Measurements from ENCODE around the gene AKR7A3. TPM values are rescaled to one million over a fixed set of nuclear protein-coding genes. Genes with fewer than 3 reads are reported as not detected.

Gene AKR7A3
- polyA plus RNA-seq, 1 donor = 3.2 TPM

DNA sequence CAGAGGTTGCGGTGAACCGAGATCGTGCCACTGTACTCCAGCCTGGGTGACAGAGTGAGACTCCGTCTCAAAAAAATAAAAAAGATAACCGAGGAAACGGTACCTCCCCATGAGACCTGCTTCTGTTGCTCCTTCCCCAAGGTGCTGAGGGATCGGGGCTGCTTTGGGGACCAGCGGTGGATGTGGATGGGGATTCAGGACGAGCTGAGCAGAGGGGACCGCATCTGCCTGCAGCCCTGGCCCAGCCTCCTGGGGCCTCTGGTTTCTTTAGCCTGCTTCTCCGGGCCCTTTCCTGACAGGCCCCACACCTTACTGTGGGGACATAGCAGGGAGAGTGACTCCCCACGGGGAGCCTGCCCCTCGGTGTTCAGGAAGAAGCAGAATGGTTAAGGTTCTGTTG is 40.6 kb upstream of the AKR7A3 start:
- peaks cover 70% of the 10 kb centered on the region for H3K36me3 ChIP-seq (ENCODE audit: control insufficient read depth, insufficient read depth, low read length)
- no peak overlapping the region for H3K4me3 ChIP-seq (ENCODE audit: low read length)
- WGBS (ENCODE audit: insufficient coverage, low lambda C conversion rate) = no CpG with 5 or more reads among the region's 13 CpGs

DNA sequence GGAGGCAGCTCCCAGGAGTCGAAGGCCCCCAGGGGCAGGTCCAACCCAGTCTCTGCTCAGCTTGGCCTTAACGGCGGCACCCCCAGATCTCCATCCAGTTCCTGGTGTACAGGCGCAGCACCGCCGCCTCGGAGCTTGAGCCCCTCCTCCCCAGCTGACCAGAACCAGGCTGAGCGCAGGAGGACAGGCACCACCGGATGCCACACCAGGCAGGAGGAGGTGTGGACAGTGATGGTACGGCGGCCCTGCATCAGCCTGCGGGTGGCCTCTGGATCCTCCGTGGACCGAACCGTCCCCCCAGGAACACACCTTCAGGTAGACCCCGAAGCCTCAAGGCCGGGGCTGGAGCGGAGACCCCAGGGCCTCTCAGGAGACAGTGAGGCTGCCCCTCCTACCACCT is 39.9 kb upstream of the AKR7A3 start:
- no peak for DNase-seq
- no peaks in the 10 kb centered on the region for H3K27me3 ChIP-seq (ENCODE audit: control insufficient read depth, insufficient read depth, low read length)
- no peak overlapping the region for H3K4me3 ChIP-seq (ENCODE audit: low read length)
- no peak overlapping the region for H3K27ac ChIP-seq (ENCODE audit: low read length)
- H3K4me1 ChIP-seq (ENCODE audit: control insufficient read depth, insufficient read depth, low read length) = no peaks in the 10 kb centered on the region
- peaks cover 75% of the 10 kb centered on the region for H3K36me3 ChIP-seq (ENCODE audit: control insufficient read depth, insufficient read depth, low read length)
- no CpG with 5 or more reads among the region's 18 CpGs for WGBS (ENCODE audit: insufficient coverage, low lambda C conversion rate)
- no peaks in the 10 kb centered on the region for H3K9me3 ChIP-seq (ENCODE audit: control insufficient read depth, low read depth, low read length)

More for the DNA sequence above, 40.6 kb upstream of the AKR7A3 start:
- Histone ChIP-seq H3K9me3 (ENCODE audit: control insufficient read depth, low read depth, low read length) (no peaks in the 10 kb centered on the region), H3K27me3 (ENCODE audit: control insufficient read depth, insufficient read depth, low read length) (no peaks in the 10 kb centered on the region), H3K27ac (ENCODE audit: low read length) (no peak overlapping the region), H3K4me1 (ENCODE audit: control insufficient read depth, insufficient read depth, low read length) (no peaks in the 10 kb centered on the region)
- no peak for DNase-seq

DNA sequence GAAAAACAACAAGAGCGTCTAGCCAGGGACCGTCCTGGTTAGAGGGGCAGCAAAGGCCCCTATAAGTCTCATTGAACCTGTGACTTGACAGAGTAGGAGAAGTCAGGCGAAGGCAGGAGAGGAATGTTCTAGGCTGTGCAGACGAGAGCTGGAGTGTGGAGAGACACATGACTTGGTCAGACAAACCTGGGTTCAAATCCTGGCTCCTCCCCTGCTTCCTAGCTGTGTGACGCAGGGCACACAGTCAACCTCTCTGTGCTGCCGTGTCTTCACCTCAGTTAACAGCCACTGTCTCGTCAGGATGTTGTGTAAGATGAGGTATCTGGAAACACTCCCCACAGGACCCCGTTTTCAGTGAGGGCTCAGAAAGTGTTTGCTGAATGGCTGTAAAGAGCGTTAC is 39.2 kb upstream of the AKR7A3 start:
- no peak for DNase-seq
- Histone ChIP-seq H3K27me3 (ENCODE audit: control insufficient read depth, insufficient read depth, low read length) (no peaks in the 10 kb centered on the region), H3K36me3 (ENCODE audit: control insufficient read depth, insufficient read depth, low read length) (peaks cover 74% of the 10 kb centered on the region), H3K4me3 (ENCODE audit: low read length) (no peak overlapping the region), H3K4me1 (ENCODE audit: control insufficient read depth, insufficient read depth, low read length) (no peaks in the 10 kb centered on the region), H3K9me3 (ENCODE audit: control insufficient read depth, low read depth, low read length) (no peaks in the 10 kb centered on the region), H3K27ac (ENCODE audit: low read length) (no peak overlapping the region)
- 100% methylated on average over 2 of the region's 9 CpGs for WGBS (ENCODE audit: insufficient coverage, low lambda C conversion rate)

DNA sequence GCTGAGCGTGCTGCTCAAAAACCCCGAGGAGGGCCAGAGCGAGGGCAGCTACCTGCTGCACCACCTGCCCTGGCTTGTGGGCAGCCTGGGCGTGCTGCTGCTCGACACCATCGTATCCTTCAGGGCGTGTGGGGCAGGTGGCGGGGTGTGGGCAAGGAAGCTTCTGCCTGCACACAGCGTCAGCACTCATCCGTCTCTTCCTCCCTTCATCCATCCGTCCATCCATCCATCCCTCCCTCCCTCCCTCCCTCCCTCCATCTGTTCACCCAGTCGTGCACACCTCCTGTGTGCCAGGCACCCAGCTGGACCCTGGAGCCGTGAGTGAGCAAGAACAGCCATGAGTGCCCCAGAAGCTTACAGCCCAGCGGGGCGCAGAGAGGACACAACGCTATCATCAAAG is 38.7 kb upstream of the AKR7A3 start:
- no CpG with 5 or more reads among the region's 16 CpGs for WGBS (ENCODE audit: insufficient coverage, low lambda C conversion rate)
- no peaks in the 10 kb centered on the region for H3K27me3 ChIP-seq (ENCODE audit: control insufficient read depth, insufficient read depth, low read length)
- H3K4me3 ChIP-seq (ENCODE audit: low read length) = no peak overlapping the region
- no peaks in the 10 kb centered on the region for H3K9me3 ChIP-seq (ENCODE audit: control insufficient read depth, low read depth, low read length)
- no peaks in the 10 kb centered on the region for H3K4me1 ChIP-seq (ENCODE audit: control insufficient read depth, insufficient read depth, low read length)
- H3K27ac ChIP-seq (ENCODE audit: low read length) = no peak overlapping the region
- no peak for DNase-seq
- H3K36me3 ChIP-seq (ENCODE audit: control insufficient read depth, insufficient read depth, low read length) = peaks cover 73% of the 10 kb centered on the region

DNA sequence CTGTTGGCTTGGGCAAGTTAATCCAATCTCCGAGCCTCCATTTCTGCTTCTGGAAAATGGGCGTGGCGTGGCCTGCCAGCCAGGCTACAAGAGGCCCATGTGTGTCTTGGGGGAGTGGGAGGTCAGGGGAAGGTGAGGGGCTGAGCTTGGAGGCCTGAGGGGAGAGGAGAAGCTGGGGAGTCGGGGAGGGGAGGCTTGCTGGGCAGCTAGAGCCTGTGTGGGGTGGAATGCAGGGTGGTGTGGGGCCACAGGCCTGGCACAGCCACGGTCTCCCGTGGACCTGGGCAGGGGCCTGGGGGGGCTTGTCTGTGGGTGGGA is 38.1 kb upstream of the AKR7A3 start:
- Histone ChIP-seq H3K27ac (ENCODE audit: low read length) (no peak overlapping the region), H3K9me3 (ENCODE audit: control insufficient read depth, low read depth, low read length) (no peaks in the 10 kb centered on the region), H3K36me3 (ENCODE audit: control insufficient read depth, insufficient read depth, low read length) (peaks cover 74% of the 10 kb centered on the region), H3K27me3 (ENCODE audit: control insufficient read depth, insufficient read depth, low read length) (no peaks in the 10 kb centered on the region), H3K4me1 (ENCODE audit: control insufficient read depth, insufficient read depth, low read length) (no peaks in the 10 kb centered on the region), H3K4me3 (ENCODE audit: low read length) (no peak overlapping the region)
- 100% methylated on average over 1 of the region's 6 CpGs for WGBS (ENCODE audit: insufficient coverage, low lambda C conversion rate)
- DNase-seq = no peak

DNA sequence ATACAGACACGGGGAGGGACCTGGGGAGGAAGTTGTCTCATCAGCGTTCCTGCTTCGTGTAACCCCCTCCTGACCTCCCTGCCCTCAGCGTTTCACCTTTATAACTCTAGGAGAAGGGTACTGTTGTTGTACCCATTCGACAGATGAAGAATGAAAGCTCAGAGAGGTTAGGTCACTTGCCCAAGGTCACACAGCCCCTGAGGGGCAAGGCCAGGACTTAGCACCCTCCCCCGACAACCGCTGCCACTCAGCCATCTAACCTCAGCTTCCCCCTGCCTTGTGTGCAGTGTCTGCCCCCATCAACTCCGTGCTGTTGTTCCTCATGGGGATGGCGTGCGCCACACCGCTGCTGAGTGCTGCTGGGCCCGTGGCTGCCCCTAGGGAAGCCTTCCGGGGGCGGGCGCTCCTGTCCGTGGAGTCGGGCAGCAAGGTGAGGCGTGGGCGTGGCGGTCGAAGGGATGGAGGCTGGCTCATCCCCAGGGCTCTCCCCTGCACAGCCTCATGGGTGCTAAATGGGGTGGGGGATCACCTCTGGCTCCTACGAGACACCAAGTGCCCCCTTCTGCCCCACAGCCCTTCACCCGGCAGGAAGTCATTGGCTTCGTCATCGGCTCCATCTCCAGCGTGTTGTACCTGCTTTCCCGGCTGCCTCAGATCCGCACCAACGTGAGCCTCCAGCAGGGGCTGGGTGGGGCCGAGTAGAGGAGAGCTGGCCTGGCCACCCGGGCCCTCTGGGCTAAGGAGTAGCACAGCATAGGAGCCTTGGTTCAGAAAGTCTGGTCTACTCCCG is 37.6 kb upstream of the AKR7A3 start:
- H3K36me3 ChIP-seq (ENCODE audit: control insufficient read depth, insufficient read depth, low read length) = peaks cover 78% of the 10 kb centered on the region
- no peak for DNase-seq
- H3K27ac ChIP-seq (ENCODE audit: low read length) = no peak overlapping the region
- H3K9me3 ChIP-seq (ENCODE audit: control insufficient read depth, low read depth, low read length) = no peaks in the 10 kb centered on the region
- H3K4me3 ChIP-seq (ENCODE audit: low read length) = no peak overlapping the region
- no CpG with 5 or more reads among the region's 32 CpGs for WGBS (ENCODE audit: insufficient coverage, low lambda C conversion rate)
- H3K27me3 ChIP-seq (ENCODE audit: control insufficient read depth, insufficient read depth, low read length) = no peaks in the 10 kb centered on the region
- H3K4me1 ChIP-seq (ENCODE audit: control insufficient read depth, insufficient read depth, low read length) = no peaks in the 10 kb centered on the region

DNA sequence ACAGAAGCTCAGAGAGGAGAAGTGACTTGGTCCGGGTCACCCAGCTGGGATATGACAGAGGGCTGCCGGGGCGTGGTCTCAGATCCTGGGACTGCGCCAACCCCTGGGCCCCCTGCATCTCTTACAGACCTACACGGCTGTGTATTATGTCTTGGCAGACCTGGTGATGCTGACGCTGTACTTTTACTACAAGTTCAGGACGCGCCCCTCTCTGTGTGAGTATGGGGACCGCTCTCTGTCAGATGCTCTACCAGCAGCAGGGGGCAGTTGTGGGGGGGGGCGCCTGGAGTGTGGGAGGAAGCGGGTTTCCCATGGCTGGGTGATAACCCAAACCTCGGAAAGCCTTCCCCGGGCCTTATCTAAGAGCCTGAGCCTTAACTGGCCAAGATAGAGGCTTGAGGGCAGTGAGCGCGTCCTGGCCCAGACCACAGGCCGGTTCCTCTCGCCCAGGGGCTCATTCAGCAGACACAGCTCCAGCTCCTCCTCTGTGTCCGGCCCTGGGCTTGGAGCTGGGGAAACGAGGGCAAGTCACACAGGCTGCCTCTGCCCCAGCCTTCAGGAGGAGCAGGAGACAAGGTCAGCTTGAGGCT is 36.9 kb upstream of the AKR7A3 start:
- no peak for DNase-seq
- H3K9me3 ChIP-seq (ENCODE audit: control insufficient read depth, low read depth, low read length) = no peaks in the 10 kb centered on the region
- no peak overlapping the region for H3K27ac ChIP-seq (ENCODE audit: low read length)
- H3K36me3 ChIP-seq (ENCODE audit: control insufficient read depth, insufficient read depth, low read length) = peaks cover 77% of the 10 kb centered on the region
- no peaks in the 10 kb centered on the region for H3K27me3 ChIP-seq (ENCODE audit: control insufficient read depth, insufficient read depth, low read length)
- no peaks in the 10 kb centered on the region for H3K4me1 ChIP-seq (ENCODE audit: control insufficient read depth, insufficient read depth, low read length)
- WGBS (ENCODE audit: insufficient coverage, low lambda C conversion rate) = no CpG with 5 or more reads among the region's 19 CpGs
- no peak overlapping the region for H3K4me3 ChIP-seq (ENCODE audit: low read length)

DNA sequence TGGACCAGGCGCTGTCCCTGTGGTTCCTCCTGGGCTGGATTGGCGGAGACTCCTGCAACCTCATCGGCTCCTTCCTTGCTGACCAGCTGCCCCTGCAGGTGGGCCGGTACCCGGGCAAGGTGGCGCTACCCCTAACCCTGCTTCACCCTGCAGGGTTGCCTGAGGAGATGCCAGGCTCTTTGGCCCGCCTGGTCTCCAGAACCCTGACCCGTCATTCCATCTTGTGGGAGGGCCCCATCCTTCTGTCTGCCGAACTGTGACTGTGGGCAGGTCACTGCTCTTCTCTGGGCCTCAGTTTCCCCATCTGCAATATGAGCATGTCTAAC is 36.1 kb upstream of the AKR7A3 start:
- no peak for DNase-seq
- no peaks in the 10 kb centered on the region for H3K9me3 ChIP-seq (ENCODE audit: control insufficient read depth, low read depth, low read length)
- WGBS (ENCODE audit: insufficient coverage, low lambda C conversion rate) = no CpG with 5 or more reads among the region's 9 CpGs
- H3K36me3 ChIP-seq (ENCODE audit: control insufficient read depth, insufficient read depth, low read length) = peaks cover 72% of the 10 kb centered on the region
- no peak overlapping the region for H3K27ac ChIP-seq (ENCODE audit: low read length)
- H3K4me1 ChIP-seq (ENCODE audit: control insufficient read depth, insufficient read depth, low read length) = no peaks in the 10 kb centered on the region
- no peak overlapping the region for H3K4me3 ChIP-seq (ENCODE audit: low read length)
- H3K27me3 ChIP-seq (ENCODE audit: control insufficient read depth, insufficient read depth, low read length) = no peaks in the 10 kb centered on the region

DNA sequence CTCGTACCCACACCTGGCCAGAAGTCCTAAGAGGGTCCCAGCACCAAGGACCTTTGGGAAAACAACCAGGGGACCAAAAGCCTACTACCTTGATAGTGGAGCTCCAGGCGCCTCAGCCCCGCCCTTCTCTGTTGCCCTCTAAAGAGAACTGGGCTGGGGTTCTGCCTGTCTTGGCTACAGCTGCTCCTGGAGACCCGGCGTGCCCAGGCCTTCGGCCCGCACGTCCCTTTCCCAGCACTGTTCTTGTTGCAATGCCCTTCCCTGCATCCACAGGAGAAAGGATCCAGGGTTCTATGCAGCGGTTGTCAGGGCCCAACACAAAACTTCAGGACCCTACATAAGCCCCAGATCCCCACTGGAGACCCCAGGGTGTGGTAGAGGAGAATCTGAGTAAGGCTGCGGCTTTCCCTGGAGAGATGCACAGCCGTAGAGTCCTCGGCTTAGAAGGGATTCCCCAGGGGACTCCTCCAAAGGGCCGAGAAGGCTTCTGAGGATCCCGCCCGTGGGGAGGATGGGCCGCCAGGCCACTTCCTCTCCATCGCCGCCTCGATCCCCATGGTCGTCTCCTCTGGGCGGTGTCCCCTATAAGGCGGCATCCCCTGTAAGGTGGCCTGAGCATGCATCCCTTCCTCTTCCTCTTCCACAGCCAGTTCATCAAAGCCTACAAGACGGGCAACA is 35.6 kb upstream of the AKR7A3 start:
- Histone ChIP-seq H3K27ac (ENCODE audit: low read length) (no peak overlapping the region), H3K27me3 (ENCODE audit: control insufficient read depth, insufficient read depth, low read length) (no peaks in the 10 kb centered on the region), H3K9me3 (ENCODE audit: control insufficient read depth, low read depth, low read length) (no peaks in the 10 kb centered on the region), H3K36me3 (ENCODE audit: control insufficient read depth, insufficient read depth, low read length) (peaks cover 68% of the 10 kb centered on the region), H3K4me3 (ENCODE audit: low read length) (no peak overlapping the region), H3K4me1 (ENCODE audit: control insufficient read depth, insufficient read depth, low read length) (no peaks in the 10 kb centered on the region)
- DNase-seq = no peak
- no CpG with 5 or more reads among the region's 23 CpGs for WGBS (ENCODE audit: insufficient coverage, low lambda C conversion rate)

DNA sequence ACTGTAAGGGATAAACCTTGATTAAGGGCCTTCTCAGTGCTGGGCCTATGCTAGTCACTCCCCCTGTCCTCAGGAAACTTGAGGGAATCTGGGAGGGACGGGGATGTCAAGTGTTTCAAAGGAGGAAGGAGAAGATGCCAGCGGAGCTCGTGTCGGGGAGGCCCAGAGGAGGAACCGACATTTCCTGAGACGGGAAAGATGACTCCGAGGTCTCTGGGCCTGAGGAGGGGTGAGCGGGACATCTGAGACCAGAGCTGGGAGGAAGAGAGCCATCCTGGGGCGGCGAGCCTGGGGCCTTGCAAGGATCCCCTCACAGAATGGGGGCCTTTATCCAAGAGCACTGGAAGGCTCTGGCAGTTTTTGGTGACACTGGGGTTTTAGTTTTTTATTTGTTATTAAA is 33.9 kb upstream of the AKR7A3 start:
- H3K27me3 ChIP-seq (ENCODE audit: control insufficient read depth, insufficient read depth, low read length) = no peaks in the 10 kb centered on the region
- WGBS (ENCODE audit: insufficient coverage, low lambda C conversion rate) = no CpG with 5 or more reads among the region's 10 CpGs
- no peak overlapping the region for H3K27ac ChIP-seq (ENCODE audit: low read length)
- peaks cover 70% of the 10 kb centered on the region for H3K36me3 ChIP-seq (ENCODE audit: control insufficient read depth, insufficient read depth, low read length)
- no peaks in the 10 kb centered on the region for H3K9me3 ChIP-seq (ENCODE audit: control insufficient read depth, low read depth, low read length)
- no peaks in the 10 kb centered on the region for H3K4me1 ChIP-seq (ENCODE audit: control insufficient read depth, insufficient read depth, low read length)
- DNase-seq = no peak
- H3K4me3 ChIP-seq (ENCODE audit: low read length) = no peak overlapping the region

Measured in large intestine (tissue), 3 donors.